Trophoblast cell (in vitro differentiated cells and primary cell): ENCODE measurements around the gene COL12A1.

ENCODE experiments used
- DNase-seq, 2 donors: peaks; one replicate each; pipeline ENCODE4 v3.0.0-alpha.2; 2016
- H2AFZ ChIP-seq: 2 replicates; pipeline ENCODE4 v1.6.1; 2013; ENCODE audit warnings: low read length, moderate library complexity, mild to moderate bottlenecking; ENCODE audit not compliant: insufficient read depth, poor library complexity
- H2AK5ac ChIP-seq: 2 replicates; pipeline ENCODE4 v1.6.1; 2013; ENCODE audit warnings: mild to moderate bottlenecking, low read length
- H2BK120ac ChIP-seq: 2 replicates; pipeline ENCODE4 v1.6.1; 2013; ENCODE audit warnings: low read length, mild to moderate bottlenecking, moderate library complexity; ENCODE audit not compliant: insufficient read depth, poor library complexity
- H2BK12ac ChIP-seq: 2 replicates; pipeline ENCODE4 v1.6.1; 2013; ENCODE audit warnings: mild to moderate bottlenecking, low read length, moderate library complexity
- H2BK5ac ChIP-seq: 2 replicates; pipeline ENCODE4 v1.6.1; 2013; ENCODE audit warnings: low read length, low read depth, moderate library complexity, mild to moderate bottlenecking; ENCODE audit not compliant: poor library complexity
- H3K14ac ChIP-seq: 2 replicates; pipeline ENCODE4 v1.6.1; 2013; ENCODE audit warnings: mild to moderate bottlenecking, low read length
- H3K18ac ChIP-seq: 2 replicates; pipeline ENCODE4 v1.6.1; 2013; ENCODE audit warnings: mild to moderate bottlenecking, low read length
- H3K23ac ChIP-seq: 2 replicates; pipeline ENCODE4 v1.6.1; 2013; ENCODE audit warnings: low read length
- H3K27ac ChIP-seq: 2 replicates; pipeline ENCODE4 v1.5.1; 2013; ENCODE audit warnings: low read depth, mild to moderate bottlenecking, inconsistent platforms, low read length, moderate library complexity
- H3K27me3 ChIP-seq: 2 replicates; pipeline ENCODE4 v1.6.1; 2013; ENCODE audit warnings: inconsistent platforms, mild to moderate bottlenecking, low read length, moderate library complexity; ENCODE audit not compliant: insufficient read depth
- H3K36me3 ChIP-seq, 2 experiments: 1 replicate in 1 of 2; 2 replicates in 1 of 2; pipeline ENCODE4 v1.6.1; 2013; ENCODE audit warnings: low read length in 2 of 2, mild to moderate bottlenecking in 2 of 2, moderate library complexity in 1 of 2; ENCODE audit not compliant: insufficient read depth in 2 of 2, control insufficient read depth in 1 of 2
- H3K4ac ChIP-seq: 2 replicates; pipeline ENCODE4 v1.6.1; 2013; ENCODE audit warnings: low read depth, mild to moderate bottlenecking, low read length, moderate library complexity
- H3K4me1 ChIP-seq, 2 experiments: 1 replicate in 1 of 2; 2 replicates in 1 of 2; pipeline ENCODE4 v1.6.1; 2013; ENCODE audit warnings: low read length in 2 of 2, mild to moderate bottlenecking in 2 of 2, moderate library complexity in 1 of 2; ENCODE audit not compliant: insufficient read depth in 2 of 2, control insufficient read depth in 1 of 2
- H3K4me2 ChIP-seq: 2 replicates; pipeline ENCODE4 v1.6.1; 2013; ENCODE audit warnings: inconsistent platforms, mild to moderate bottlenecking, low read length, moderate library complexity
- H3K4me3 ChIP-seq: 2 replicates; pipeline ENCODE4 v1.5.1; 2013; ENCODE audit warnings: mild to moderate bottlenecking, low read depth, low read length, inconsistent platforms
- H3K79me1 ChIP-seq: one replicate; pipeline ENCODE4 v1.6.1; 2013; ENCODE audit warnings: low read length
- H3K79me2 ChIP-seq: 2 replicates; pipeline ENCODE4 v1.6.1; 2013; ENCODE audit warnings: low read length, mild to moderate bottlenecking; ENCODE audit not compliant: control insufficient read depth, insufficient read depth, poor library complexity
- H3K9ac ChIP-seq: 2 replicates; pipeline ENCODE4 v1.6.1; 2013; ENCODE audit warnings: mild to moderate bottlenecking, low read length
- H3K9me3 ChIP-seq: 2 replicates; pipeline ENCODE4 v1.6.1; 2013; ENCODE audit warnings: low read depth, mild to moderate bottlenecking, control low read depth, inconsistent platforms, low read length; ENCODE audit not compliant: insufficient read depth
- H4K12ac ChIP-seq: 2 replicates; pipeline ENCODE4 v1.6.1; 2013; ENCODE audit warnings: low read depth, mild to moderate bottlenecking, low read length, moderate library complexity
- H4K8ac ChIP-seq: 2 replicates; pipeline ENCODE4 v1.6.1; 2013; ENCODE audit warnings: low read depth, mild to moderate bottlenecking, low read length, moderate library complexity
- H4K91ac ChIP-seq: one replicate; pipeline ENCODE4 v1.6.1; 2013; ENCODE audit warnings: low read depth, mild to moderate bottlenecking, low read length, moderate library complexity
- WGBS: extraction: QIAGEN DNeasy Blood & Tissue Kit; methylation state at CpG from one replicate; pipeline ENCODE4 v1.1.7; 2013; ENCODE audit warnings: missing lambda C conversion rate; ENCODE audit not compliant: insufficient read length, insufficient coverage; ENCODE audit errors: extremely low coverage; 5-methylcytosine and 5-hydroxymethylcytosine counted together

The COL12A1 gene

DNA sequence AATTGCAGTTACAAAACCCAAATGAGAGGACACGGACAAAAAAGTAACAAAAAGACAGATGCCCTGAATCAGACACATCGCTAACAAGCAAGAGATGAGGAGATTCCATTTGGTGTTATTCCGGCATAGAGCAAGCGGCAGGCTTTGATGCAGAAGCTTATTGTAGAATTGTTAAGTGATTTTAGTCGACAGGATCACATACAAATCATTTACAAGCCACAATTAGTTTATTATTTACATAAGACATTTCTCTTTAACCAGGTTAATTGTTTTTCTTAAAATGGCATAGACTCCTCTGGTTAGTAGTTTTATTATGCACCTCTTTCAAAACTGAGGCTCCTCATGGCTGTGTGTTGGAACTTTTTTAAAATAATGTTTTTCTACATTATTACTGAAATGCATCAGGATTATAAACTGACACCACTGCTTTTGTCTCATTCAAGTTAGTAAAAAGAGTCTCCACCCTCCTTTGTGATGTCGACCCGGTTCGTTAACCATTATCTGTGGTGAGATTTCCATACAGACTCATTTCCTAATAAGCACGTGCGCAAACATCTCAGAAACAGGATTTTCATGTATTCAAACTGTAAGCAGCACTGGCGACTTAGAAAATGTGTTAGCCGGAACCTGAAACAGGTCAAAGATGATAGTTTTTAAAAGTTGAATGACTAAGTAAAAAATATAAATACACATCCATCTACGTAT is 119.8 kb downstream of the COL12A1 start:
- WGBS = no CpG with 5 or more reads among the region's 13 CpGs

GRCh38 chr6:75084872-75085381 is 120.9 kb downstream of the COL12A1 start:
- Histone ChIP-seq H3K27ac (no peak overlapping the region), H3K36me3 (peaks cover 3 to 11% of the 10 kb centered on the region in 2 experiments), H3K79me2 (no peaks in the 10 kb centered on the region), H3K79me1 (no peaks in the 10 kb centered on the region), H3K14ac (no peak overlapping the region), H4K91ac (no peak overlapping the region), H2AK5ac (no peak overlapping the region), H2BK12ac (no peak overlapping the region), H3K9me3 (no peaks in the 10 kb centered on the region), H3K4me1 (peaks cover 2 to 5% of the 10 kb centered on the region in 2 experiments), H3K4ac (no peak overlapping the region), H4K8ac (no peak overlapping the region), H2BK120ac (no peak overlapping the region), H3K4me2 (peak overlapping the region; percentile 70), H3K23ac (no peak overlapping the region), H3K4me3 (peak overlapping the region; percentile 63), H3K18ac (no peak overlapping the region), H4K12ac (no peak overlapping the region), H3K9ac (no peak overlapping the region), H2AFZ (no peak overlapping the region), H3K27me3 (no peaks in the 10 kb centered on the region), H2BK5ac (no peak overlapping the region)
- DNase-seq = peak; percentile 52 to 55
- whole genome bisulfite sequencing = no CpG with 5 or more reads among the region's 33 CpGs

More for the DNA sequence above, 119.8 kb downstream of the COL12A1 start:
- Histone ChIP-seq H4K8ac (no peak overlapping the region), H3K27ac (no peak overlapping the region), H3K79me2 (no peaks in the 10 kb centered on the region), H4K91ac (no peak overlapping the region), H2AK5ac (no peak overlapping the region), H3K4me3 (no peak overlapping the region), H3K4me1 (peaks cover 2 to 5% of the 10 kb centered on the region in 2 experiments), H3K79me1 (no peaks in the 10 kb centered on the region), H3K9me3 (no peaks in the 10 kb centered on the region), H2BK120ac (no peak overlapping the region), H3K14ac (no peak overlapping the region), H3K4ac (no peak overlapping the region), H2BK12ac (no peak overlapping the region), H3K23ac (no peak overlapping the region), H4K12ac (no peak overlapping the region), H3K9ac (no peak overlapping the region), H3K36me3 (peaks cover 3 to 13% of the 10 kb centered on the region in 2 experiments), H3K4me2 (no peak overlapping the region), H2BK5ac (no peak overlapping the region), H3K27me3 (no peaks in the 10 kb centered on the region), H2AFZ (no peak overlapping the region), H3K18ac (no peak overlapping the region)
- no peak for DNase-seq

GRCh38 chr6:75084018-75084417 is 121.8 kb downstream of the COL12A1 start:
- Histone ChIP-seq H2BK120ac (no peak overlapping the region), H3K27me3 (no peaks in the 10 kb centered on the region), H3K4ac (no peak overlapping the region), H2AFZ (no peak overlapping the region), H3K27ac (no peak overlapping the region), H3K36me3 (peaks cover 3 to 9% of the 10 kb centered on the region in 2 experiments), H3K4me3 (no peak overlapping the region), H3K4me1 (peaks cover 2 to 5% of the 10 kb centered on the region in 2 experiments), H3K14ac (no peak overlapping the region), H2BK5ac (no peak overlapping the region), H3K9me3 (no peaks in the 10 kb centered on the region), H3K79me2 (no peaks in the 10 kb centered on the region), H4K8ac (no peak overlapping the region), H4K91ac (no peak overlapping the region), H4K12ac (no peak overlapping the region), H3K79me1 (no peaks in the 10 kb centered on the region), H3K9ac (no peak overlapping the region), H3K23ac (no peak overlapping the region), H3K18ac (no peak overlapping the region), H3K4me2 (no peak overlapping the region), H2AK5ac (no peak overlapping the region), H2BK12ac (no peak overlapping the region)
- DNase-seq = no peak
- WGBS = 100% methylated on average over 2 of the region's 4 CpGs

- Histone ChIP-seq H3K4ac (no peak overlapping the region), H3K18ac (no peak overlapping the region), H3K4me2 (no peak overlapping the region), H2BK120ac (no peak overlapping the region), H3K23ac (no peak overlapping the region), H2BK5ac (no peak overlapping the region), H3K27me3 (no peaks in the 10 kb centered on the region), H3K4me1 (peaks cover 2 to 5% of the 10 kb centered on the region in 2 experiments), H4K91ac (no peak overlapping the region), H2AFZ (no peak overlapping the region), H3K9ac (no peak overlapping the region), H4K8ac (no peak overlapping the region), H3K79me2 (no peaks in the 10 kb centered on the region), H2AK5ac (no peak overlapping the region), H3K9me3 (no peaks in the 10 kb centered on the region), H4K12ac (no peak overlapping the region), H3K14ac (no peak overlapping the region), H3K4me3 (no peak overlapping the region), H3K79me1 (no peaks in the 10 kb centered on the region), H3K36me3 (peaks cover 0 to 2% of the 10 kb centered on the region in 2 experiments), H3K27ac (no peak overlapping the region), H2BK12ac (no peak overlapping the region)
- no peak for DNase-seq
Measured at GRCh38 chr6:75081921-75082320, 123.9 kb downstream of the COL12A1 start.
